NCI-H2171 (cell line): ENCODE results near the gene WNT1.

Experiments used
- DNase-seq: peaks from one replicate; lab custom pipeline; 2025; lab: John Stamatoyannopoulos, UW

The WNT1 gene

DNA sequence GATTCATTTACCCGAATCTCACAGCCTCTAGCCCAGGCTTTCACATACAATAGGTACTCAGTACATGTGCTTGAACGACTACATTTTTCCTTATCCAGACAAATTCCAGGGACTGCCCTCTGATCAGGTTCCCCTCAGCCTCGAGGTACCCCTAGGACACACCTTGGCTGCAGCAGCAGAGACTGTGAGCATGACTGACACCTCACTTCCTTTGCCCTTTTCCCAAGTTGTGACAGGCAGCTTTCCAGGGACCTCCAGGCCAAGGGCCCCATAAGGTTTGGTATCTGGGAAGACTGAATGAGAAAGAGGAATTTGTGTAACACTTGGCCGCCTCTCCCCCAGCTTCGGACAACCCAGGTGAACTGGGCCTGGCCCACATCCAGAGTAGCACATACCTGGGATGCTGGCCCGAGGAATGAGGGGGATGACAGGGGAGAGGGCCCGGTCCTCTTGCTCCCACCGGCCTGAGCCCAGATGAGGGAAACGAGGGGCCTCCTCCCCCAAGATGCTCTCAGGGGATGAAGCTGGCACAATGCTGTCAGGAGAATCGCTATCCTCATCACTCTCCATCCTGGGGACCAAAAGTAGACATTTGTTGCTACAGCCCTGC is 50.6 kb downstream of the WNT1 start:
- DNase-seq = no peak

DNA sequence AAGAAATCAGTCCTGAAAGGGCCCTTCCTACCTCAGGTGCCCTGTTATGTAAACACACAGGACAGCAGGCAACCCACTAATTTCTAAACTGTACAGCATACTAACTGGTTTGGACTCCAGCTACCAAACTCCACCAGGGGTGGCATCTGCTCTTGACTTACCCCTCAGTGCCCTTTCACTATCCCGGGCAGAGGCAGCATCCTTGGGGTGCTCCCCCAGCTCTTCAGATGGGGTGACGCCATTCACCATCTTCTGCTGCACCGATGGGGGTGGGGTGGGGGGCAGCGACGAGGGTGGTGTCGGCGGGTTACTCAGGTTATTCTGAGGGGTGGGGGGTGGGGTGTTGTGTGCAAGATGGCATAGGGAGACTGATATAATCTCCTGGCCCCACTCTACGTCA is 52.0 kb downstream of the WNT1 start:
- no peak for DNase-seq

DNA sequence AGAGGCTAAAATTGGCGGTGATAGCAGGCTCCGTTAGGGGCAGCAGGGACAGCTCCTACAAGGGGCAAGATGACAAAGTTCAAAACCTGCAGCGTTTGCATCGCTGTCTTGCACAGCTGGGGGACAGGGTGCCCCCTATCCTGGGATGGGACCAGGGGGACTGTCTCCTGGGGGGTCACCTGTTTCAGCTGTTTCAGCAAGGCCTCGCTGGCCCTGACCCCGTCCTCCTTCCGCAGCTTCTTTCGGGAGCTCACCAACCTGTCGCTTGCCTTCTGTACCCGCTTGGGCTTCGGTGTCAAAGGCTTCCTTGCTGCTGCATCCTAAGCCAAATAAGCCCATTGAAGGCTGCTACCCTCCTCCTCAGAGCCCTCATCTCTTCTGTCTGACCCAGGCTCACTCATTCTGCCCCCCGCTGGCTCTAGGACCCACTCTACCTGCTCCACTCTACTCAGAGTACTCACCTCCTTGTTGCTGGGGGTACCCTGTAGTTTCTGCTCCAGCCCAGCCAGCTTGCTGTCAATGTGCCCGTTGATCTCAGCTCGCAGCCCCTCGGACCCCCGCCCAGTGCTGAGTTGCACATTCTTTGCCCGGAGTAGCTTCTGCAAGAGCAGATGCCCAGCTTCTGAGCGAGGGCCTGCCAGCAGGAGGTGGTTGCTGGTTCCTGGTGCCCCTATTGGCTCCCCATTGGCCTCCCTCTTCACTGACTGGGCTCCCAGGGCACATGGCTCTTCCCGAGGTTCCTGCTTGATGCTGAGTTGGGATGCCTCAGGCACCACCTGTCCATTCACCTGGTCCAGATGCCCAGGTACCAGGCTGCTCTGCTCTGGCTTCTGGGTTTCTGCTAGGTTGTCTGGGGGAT is 52.8 kb downstream of the WNT1 start:
- DNase-seq = no peak

DNA sequence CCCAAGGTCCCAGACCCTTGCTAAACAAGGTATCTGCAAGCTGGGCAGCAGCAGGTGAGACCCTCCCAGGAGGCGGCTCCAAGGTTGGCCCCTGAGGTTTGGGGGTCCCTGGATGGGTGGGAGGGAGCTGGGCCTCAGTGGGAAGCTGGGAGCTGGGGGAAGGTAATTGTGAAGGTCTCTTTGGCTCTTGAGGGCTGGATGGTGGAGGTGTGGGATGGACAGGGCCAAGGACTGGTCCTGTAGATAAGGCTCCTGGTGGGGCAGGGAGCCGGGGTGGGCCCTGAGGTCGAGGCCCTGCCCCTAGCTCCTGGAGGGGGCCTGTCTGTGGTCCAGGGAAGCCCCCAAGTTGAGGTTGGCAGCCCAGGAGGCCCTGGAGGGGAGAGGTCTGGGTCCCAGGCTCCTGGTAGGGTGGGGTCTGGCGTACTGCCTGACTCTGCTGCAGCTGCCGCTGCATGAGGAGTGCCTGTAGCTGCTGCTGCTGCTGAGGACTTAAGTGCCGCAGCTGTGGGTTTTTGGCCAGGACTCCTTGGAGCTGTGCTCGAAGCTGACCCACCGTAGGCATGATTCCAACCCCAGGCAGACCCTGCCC is 53.5 kb downstream of the WNT1 start:
- no peak for DNase-seq
